SU-DHL-6 (cell line): ENCODE results near the gene SUSD6.

Experiments
- H2AFZ ChIP-seq: fragments of 200-600 bp; sonication (generic); 2 replicates; pipeline ENCODE4 v1.6.1; 2014; ENCODE audit warnings: low read depth, mild to moderate bottlenecking, moderate library complexity, mixed read lengths, antibody characterized with exemption, low read length; ENCODE audit not compliant: severe bottlenecking
- H3F3A ChIP-seq: fragments of 200-600 bp; shearing (Covaris generic); 2 replicates; pipeline ENCODE4 v1.6.0; 2016; ENCODE audit warnings: antibody characterized with exemption, mild to moderate bottlenecking; ENCODE audit not compliant: insufficient read depth
- H3K27ac ChIP-seq: fragments of 200-600 bp; sonication (generic); 2 replicates; pipeline ENCODE4 v1.5.1; 2016; ENCODE audit warnings: low read depth, mild to moderate bottlenecking, low read length, moderate library complexity, mixed read lengths
- H3K27me3 ChIP-seq: fragments of 200-600 bp; sonication (generic), shearing (Covaris generic); 2 replicates; pipeline ENCODE4 v1.6.0; 2014; ENCODE audit warnings: mild to moderate bottlenecking, low read length
- H3K36me3 ChIP-seq: fragments of 200-600 bp; sonication (generic); 2 replicates; pipeline ENCODE4 v1.6.1; 2014; ENCODE audit warnings: mild to moderate bottlenecking, low read length, mixed read lengths
- H3K4me2 ChIP-seq: fragments of 300-600, 200-600 bp; shearing (Covaris generic), sonication (generic); 2 replicates; pipeline ENCODE4 v1.6.0; 2014; ENCODE audit warnings: low read length, low read depth, mild to moderate bottlenecking; ENCODE audit not compliant: poor library complexity, severe bottlenecking
- H3K4me3 ChIP-seq: fragments of 200-600 bp; sonication (generic); 2 replicates; pipeline ENCODE4 v1.5.1; 2014; ENCODE audit warnings: antibody characterized with exemption, low read length, mild to moderate bottlenecking, mixed read lengths; ENCODE audit not compliant: insufficient read depth, poor library complexity, severe bottlenecking
- H3K79me2 ChIP-seq: fragments of 200-600 bp; sonication (generic); 2 replicates; pipeline ENCODE4 v1.6.1; 2014; ENCODE audit warnings: mild to moderate bottlenecking, low read length, moderate library complexity; ENCODE audit not compliant: insufficient read depth
- H3K9ac ChIP-seq: fragments of 200-600 bp; sonication (generic); 2 replicates; pipeline ENCODE4 v1.7.0; 2014; ENCODE audit warnings: mild to moderate bottlenecking, low read length
- H3K9me2 ChIP-seq: fragments of 200-600 bp; sonication (generic); replicated peaks from 2 replicates; pipeline ENCODE4 v1.6.1; 2014; ENCODE audit warnings: low read length; ENCODE audit not compliant: insufficient read depth
- H3K9me3 ChIP-seq: fragments of 200-600 bp; sonication (generic); 2 replicates; pipeline ENCODE4 v1.6.1; 2014; ENCODE audit warnings: low read length, mixed read lengths; ENCODE audit not compliant: insufficient read depth
- H4K20me1 ChIP-seq: fragments of 200-600 bp; sonication (generic); 2 replicates; pipeline ENCODE4 v1.6.1; 2014; ENCODE audit warnings: low read depth, mild to moderate bottlenecking, antibody characterized with exemption, low read length, moderate library complexity, mixed read lengths
- EZH2phosphoT487 ChIP-seq: fragments of 200-600 bp; sonication (generic), shearing (Covaris generic); conservative IDR thresholded peaks from 2 replicates; pipeline ENCODE4 v1.6.1; 2018; ENCODE audit warnings: mild to moderate bottlenecking, antibody characterized with exemption, low read length, moderate library complexity, mixed read lengths
- TF ChIP-seq, protein P1 (sequence below): fragments of 200-600 bp; sonication (generic); IDR thresholded peaks from one replicate; pipeline ENCODE4 v1.5.1; 2017; ENCODE audit warnings: antibody characterized with exemption, mild to moderate bottlenecking, low read length, moderate library complexity; ENCODE audit not compliant: insufficient read depth, poor library complexity, severe bottlenecking

The SUSD6 gene

GRCh38 chr14:69703047-69704039 lies 91.9 kb downstream of the SUSD6 start:
- Histone ChIP-seq H3K79me2 (peaks cover 58% of the 10 kb centered on the region), H3K9me3 (no peaks in the 10 kb centered on the region), H4K20me1 (peaks cover 10% of the 10 kb centered on the region; the same call in 1 of the 2 replicates), H3K27ac (no peak overlapping the region), H3K9me2 (no peaks in the 10 kb centered on the region), H3K27me3 (no peaks in the 10 kb centered on the region), H2AFZ (no peak overlapping the region), H3K36me3 (peaks cover 5% of the 10 kb centered on the region; the same call in 1 of the 2 replicates), H3K4me3 (no peak overlapping the region), H3K4me2 (no peak overlapping the region), H3K9ac (no peak overlapping the region), H3F3A (no peaks in the 10 kb centered on the region; the same call in 1 of the 2 replicates)
- no peak for TF ChIP-seq EZH2phosphoT487
- TF ChIP-seq, protein P1, sequence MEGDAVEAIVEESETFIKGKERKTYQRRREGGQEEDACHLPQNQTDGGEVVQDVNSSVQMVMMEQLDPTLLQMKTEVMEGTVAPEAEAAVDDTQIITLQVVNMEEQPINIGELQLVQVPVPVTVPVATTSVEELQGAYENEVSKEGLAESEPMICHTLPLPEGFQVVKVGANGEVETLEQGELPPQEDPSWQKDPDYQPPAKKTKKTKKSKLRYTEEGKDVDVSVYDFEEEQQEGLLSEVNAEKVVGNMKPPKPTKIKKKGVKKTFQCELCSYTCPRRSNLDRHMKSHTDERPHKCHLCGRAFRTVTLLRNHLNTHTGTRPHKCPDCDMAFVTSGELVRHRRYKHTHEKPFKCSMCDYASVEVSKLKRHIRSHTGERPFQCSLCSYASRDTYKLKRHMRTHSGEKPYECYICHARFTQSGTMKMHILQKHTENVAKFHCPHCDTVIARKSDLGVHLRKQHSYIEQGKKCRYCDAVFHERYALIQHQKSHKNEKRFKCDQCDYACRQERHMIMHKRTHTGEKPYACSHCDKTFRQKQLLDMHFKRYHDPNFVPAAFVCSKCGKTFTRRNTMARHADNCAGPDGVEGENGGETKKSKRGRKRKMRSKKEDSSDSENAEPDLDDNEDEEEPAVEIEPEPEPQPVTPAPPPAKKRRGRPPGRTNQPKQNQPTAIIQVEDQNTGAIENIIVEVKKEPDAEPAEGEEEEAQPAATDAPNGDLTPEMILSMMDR: no peak

- Histone ChIP-seq H3K79me2 (peaks cover 48% of the 10 kb centered on the region), H3K27ac (no peak overlapping the region), H3K36me3 (peaks cover 13% of the 10 kb centered on the region), H4K20me1 (peaks cover 10% of the 10 kb centered on the region; the same call in 1 of the 2 replicates), H3K27me3 (no peaks in the 10 kb centered on the region), H3K9me2 (no peaks in the 10 kb centered on the region), H3F3A (no peaks in the 10 kb centered on the region; the same call in 1 of the 2 replicates), H3K9me3 (no peaks in the 10 kb centered on the region), H3K9ac (no peak overlapping the region), H3K4me3 (no peak overlapping the region), H2AFZ (no peak overlapping the region), H3K4me2 (no peak overlapping the region)
- TF ChIP-seq, protein P1: no peak
- no peak for TF ChIP-seq EZH2phosphoT487
Measured at GRCh38 chr14:69704319-69704718, 92.9 kb downstream of the SUSD6 start.

DNA sequence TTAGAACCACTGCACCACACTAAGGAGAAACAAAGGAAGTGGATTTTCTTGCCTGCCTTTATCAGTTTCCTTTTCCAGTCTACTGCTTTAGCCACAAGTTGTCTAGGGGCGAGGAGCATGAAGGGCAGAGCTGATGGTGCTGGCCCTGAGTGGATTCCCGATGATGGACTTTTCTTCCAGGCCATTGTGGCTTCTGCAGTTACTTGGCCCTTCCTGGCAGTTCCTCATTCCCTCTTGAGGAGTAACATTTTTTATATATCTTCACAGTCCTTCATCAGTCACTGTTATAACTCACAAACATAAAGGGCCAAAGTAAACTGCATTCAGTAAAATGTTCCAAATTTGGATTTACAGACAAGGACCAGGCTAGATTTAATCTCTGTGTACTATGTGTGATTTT lies 94.3 kb downstream of the SUSD6 start:
- Histone ChIP-seq H3K36me3 (peaks cover 22% of the 10 kb centered on the region), H3K27me3 (no peaks in the 10 kb centered on the region), H3K9me3 (no peaks in the 10 kb centered on the region), H3K79me2 (peaks cover 34% of the 10 kb centered on the region), H3F3A (no peaks in the 10 kb centered on the region; the same call in 1 of the 2 replicates), H4K20me1 (peaks cover 6% of the 10 kb centered on the region; the same call in 1 of the 2 replicates), H3K9me2 (no peaks in the 10 kb centered on the region), H2AFZ (no peak overlapping the region), H3K4me2 (no peak overlapping the region), H3K27ac (no peak overlapping the region), H3K4me3 (no peak overlapping the region), H3K9ac (no peak overlapping the region)
- no peak for TF ChIP-seq EZH2phosphoT487
- TF ChIP-seq, protein P1: no peak
